Measurements from ENCODE around the gene KCNJ16.
"Not testable (repeated sequence)": the region's sequence is repeated elsewhere in the genome, so short reads cannot be mapped to it uniquely, and the experiment has no call there.

KCNJ16 gene

GRCh38 chr17:70074956-70075355 lies at the start of gene KCNJ16:
Gene KCNJ16, plus strand, starts transcription at chr17:70075225. Its CDS starts 56,863 bp downstream, at chr17:70132088.
- DNase-seq (ENCODE audit: low spot score), result no peak

GRCh38 chr17:70028397-70028796 lies 46.6 kb upstream of the KCNJ16 start:
- no peak for DNase-seq (ENCODE audit: low spot score)

GRCh38 chr17:70028978-70029767 lies 45.9 kb upstream of the KCNJ16 start:
- DNase-seq (ENCODE audit: low spot score), result no peak

GRCh38 chr17:70030371-70030770 lies 44.7 kb upstream of the KCNJ16 start:
- DNase-seq (ENCODE audit: low spot score), result no peak

GRCh38 chr17:70031341-70031740 lies 43.7 kb upstream of the KCNJ16 start:
- DNase-seq (ENCODE audit: low spot score), result no peak

- DNase-seq (ENCODE audit: low spot score), result no peak
Observed at GRCh38 chr17:70033165-70033564, 41.9 kb upstream of the KCNJ16 start.

- no peak for DNase-seq (ENCODE audit: low spot score)
Observed at GRCh38 chr17:70034158-70034557, 40.9 kb upstream of the KCNJ16 start.

GRCh38 chr17:70037498-70037897 lies 37.5 kb upstream of the KCNJ16 start:
- no peak for DNase-seq (ENCODE audit: low spot score)

GRCh38 chr17:70040336-70040735 lies 34.7 kb upstream of the KCNJ16 start:
- no peak for DNase-seq (ENCODE audit: low spot score)

GRCh38 chr17:70041061-70041460 lies 34.0 kb upstream of the KCNJ16 start:
- no peak for DNase-seq (ENCODE audit: low spot score)

GRCh38 chr17:70041540-70041939 lies 33.5 kb upstream of the KCNJ16 start:
- no peak for DNase-seq (ENCODE audit: low spot score)

GRCh38 chr17:70045780-70046179 lies 29.2 kb upstream of the KCNJ16 start:
- DNase-seq (ENCODE audit: low spot score), result not testable (repeated sequence)

GRCh38 chr17:70047619-70048419 lies 27.2 kb upstream of the KCNJ16 start:
- no peak for DNase-seq (ENCODE audit: low spot score)

GRCh38 chr17:70049801-70050591 lies 25.0 kb upstream of the KCNJ16 start:
- no peak for DNase-seq (ENCODE audit: low spot score)

- DNase-seq (ENCODE audit: low spot score), result no peak
Observed at GRCh38 chr17:70050931-70051330, 24.1 kb upstream of the KCNJ16 start.

- no peak for DNase-seq (ENCODE audit: low spot score)
Observed at GRCh38 chr17:70053241-70054234, 21.5 kb upstream of the KCNJ16 start.

GRCh38 chr17:70055000-70055399 lies 20.0 kb upstream of the KCNJ16 start:
- DNase-seq (ENCODE audit: low spot score), result no peak

GRCh38 chr17:70059071-70059470 lies 16.0 kb upstream of the KCNJ16 start:
- no peak for DNase-seq (ENCODE audit: low spot score)

- DNase-seq (ENCODE audit: low spot score), result no peak
Observed at GRCh38 chr17:70059649-70060048, 15.4 kb upstream of the KCNJ16 start.

GRCh38 chr17:70060415-70060814 lies 14.6 kb upstream of the KCNJ16 start:
- DNase-seq (ENCODE audit: low spot score), result no peak

- no peak for DNase-seq (ENCODE audit: low spot score)
Observed at GRCh38 chr17:70067134-70067533, 7.9 kb upstream of the KCNJ16 start.

Measured in HuH-7 (cell line).